ENCODE measurements around the gene TNFAIP3. TPM values are rescaled to one million over a fixed set of nuclear protein-coding genes. Genes with fewer than 3 reads are reported as not detected.
A peak's percentile ranks its signal among the peaks of the same experiment; 100 is the strongest.

The TNFAIP3 gene
- total and polyA plus RNA-seq, 2 of the 4 experiments (the other 2 are of a cell fraction): 5.0 to 14.2 TPM

- Histone ChIP-seq H3K4ac (ENCODE audit: low read depth, low read length) (0 out of 2 replicates have a peak overlapping the region, but pooled peaks have one; percentile 0), H3K56ac (ENCODE audit: extremely low read depth, insufficient read depth, low read length) (no peak overlapping the region), H4K20me1 (ENCODE audit: insufficient read depth, low read length) (no peaks in the 10 kb centered on the region), H3K9me3 (ENCODE audit: control insufficient read depth, insufficient read depth, low read length) (no peaks in the 10 kb centered on the region), H3K4me3 (ENCODE audit: insufficient read depth, low read depth, low read length) (no peak overlapping the region), H3K9ac (ENCODE audit: low read depth, low read length) (no peak overlapping the region), H2BK20ac (ENCODE audit: low read depth, low read length) (0 out of 2 replicates have a peak overlapping the region, but pooled peaks have one; percentile 25), H3K14ac (replicated peaks; ENCODE audit: low read depth, low read length) (peak overlapping the region; percentile 0; the same call in 1 of the 2 replicates), H4K5ac (ENCODE audit: low read depth, low read length) (peak overlapping the region; percentile 32; the same call in 1 of the 2 replicates), H2BK5ac (ENCODE audit: low read depth, low read length, poor library complexity, severe bottlenecking) (peak overlapping the region; percentile 88), H4K91ac (ENCODE audit: insufficient read depth, low read depth, low read length) (no peak overlapping the region), H3K4me1 (ENCODE audit: control insufficient read depth, insufficient read depth, low read length) (peaks cover 8% of the 10 kb centered on the region), H3K27ac (ENCODE audit: insufficient read depth, low read length) (no peak overlapping the region), H3K36me3 (ENCODE audit: control insufficient read depth, insufficient read depth, low read length) (no peaks in the 10 kb centered on the region), H2AFZ (replicated peaks; ENCODE audit: low read length, poor library complexity) (no peak overlapping the region), H3K79me1 (ENCODE audit: low read depth in 1 of 2, low read length in 2 of 2) (no peaks in the 10 kb centered on the region), H2BK120ac (ENCODE audit: low read depth, low read length) (no peak overlapping the region), H3K27me3 (ENCODE audit: control insufficient read depth, insufficient read depth, low read length) (no peaks in the 10 kb centered on the region), H3K4me2 (ENCODE audit: low read depth, low read length) (no peak overlapping the region), H3K18ac (ENCODE audit: low read depth, low read length) (peak overlapping the region; percentile 45; the same call in 1 of the 2 replicates), H4K8ac (ENCODE audit: low read depth in 2 of 2, low read length in 2 of 2) (no peak overlapping the region), H3K9me1 (ENCODE audit: insufficient read depth, low read length) (0 out of 2 replicates have a peak, but pooled peaks cover 2% of the 10 kb centered on the region), H3K23ac (ENCODE audit: low read depth, low read length) (no peak overlapping the region), H2BK15ac (ENCODE audit: low read depth, low read length) (no peak overlapping the region), H2AK9ac (replicated peaks; ENCODE audit: low read depth, low read length, poor library complexity) (no peak overlapping the region), H2AK5ac (ENCODE audit: low read depth, low read length) (0 out of 2 replicates have a peak overlapping the region, but pooled peaks have one; percentile 26)
- POLR2A ChIA-PET (ENCODE audit: unreplicated experiment): no interaction called here
- no CpG with 5 or more reads among the region's 2 CpGs for WGBS, 2 experiments (ENCODE audit: extremely low coverage in 2 of 2, insufficient read length in 1 of 2)
- no peak for DNase-seq
- intact Hi-C loops (cut with micrococcal nuclease): no loop called here
- in situ Hi-C loops (cut with MboI; ENCODE audit: low sequenced_read_pairs): no loop called here
- BruUV-seq (replicated peaks): no TSS peak
- no peak for ATAC-seq (ENCODE audit: low read depth)
- CTCF ChIA-PET: interaction anchor here (1.0 kb wide), 1 partner anchor 11 kb away, joined by 3 read pairs; no protein-coding TSS in a partner anchor
- TF ChIP-seq CEBPB (IDR thresholded peaks at IDR 0.05; ENCODE audit: low read depth, low read length) (no peak), RAD21 (IDR thresholded peaks at IDR 0.05; ENCODE audit: low read length) (no peak), NFE2L2 (IDR thresholded peaks at IDR 0.05; ENCODE audit: low read depth, low read length) (no peak), ELK1 (IDR thresholded peaks at IDR 0.05; ENCODE audit: borderline replicate concordance, low read depth, low read length) (no peak), CHD1 (IDR thresholded peaks at IDR 0.05; ENCODE audit: low read depth, low read length) (no peak), RFX5 (IDR thresholded peaks at IDR 0.05; ENCODE audit: low read depth, low read length) (no peak), POLR2A (IDR thresholded peaks at IDR 0.05; ENCODE audit: low read depth, low read length) (no peak), RCOR1 (IDR thresholded peaks at IDR 0.05; ENCODE audit: insufficient replicate concordance, low read length) (no peak), USF2 (IDR thresholded peaks at IDR 0.05; ENCODE audit: low read depth, low read length) (no peak), MXI1 (IDR thresholded peaks at IDR 0.05; ENCODE audit: borderline replicate concordance, low read depth, low read length) (no peak), SMC3 (IDR thresholded peaks at IDR 0.05; ENCODE audit: low read depth, low read length) (no peak)
- dilution Hi-C loops (cut with HindIII; ENCODE audit: low sequenced_read_pairs, unreplicated experiment): no loop called here
Observed at GRCh38 chr6:137890983-137891537, 24.0 kb downstream of the TNFAIP3 start.
